Endothelial cell (in vitro differentiated cells): ENCODE results near the gene NLGN2. TPM values are rescaled to one million over a fixed set of nuclear protein-coding genes. Genes with fewer than 3 reads are reported as not detected.

Experiments used
- DNase-seq: peaks from one replicate; pipeline ENCODE4 v3.0.0; 2021; ENCODE audit warnings: low spot score
- H3K27ac Mint-ChIP-seq: one replicate; pipeline ENCODE4 v1.8.0; 2021; ENCODE audit warnings: mixed read lengths, inconsistent platforms; ENCODE audit not compliant: unreplicated experiment
- H3K27me3 Mint-ChIP-seq: one replicate; pipeline ENCODE4 v1.8.0; 2021; ENCODE audit warnings: mild to moderate bottlenecking, moderate library complexity, mixed read lengths, inconsistent platforms; ENCODE audit not compliant: unreplicated experiment
- H3K36me3 Mint-ChIP-seq: one replicate; pipeline ENCODE4 v1.8.0; 2021; ENCODE audit warnings: mild to moderate bottlenecking, low read depth, mixed read lengths, inconsistent platforms; ENCODE audit not compliant: unreplicated experiment
- H3K4me1 Mint-ChIP-seq: one replicate; pipeline ENCODE4 v1.8.0; 2021; ENCODE audit warnings: mild to moderate bottlenecking, mixed read lengths, inconsistent platforms; ENCODE audit not compliant: unreplicated experiment
- H3K4me3 Mint-ChIP-seq: one replicate; pipeline ENCODE4 v1.8.0; 2021; ENCODE audit warnings: mild to moderate bottlenecking, mixed read lengths, inconsistent platforms; ENCODE audit not compliant: unreplicated experiment
- H3K9me3 Mint-ChIP-seq: one replicate; pipeline ENCODE4 v1.8.0; 2021; ENCODE audit warnings: mixed read lengths, inconsistent platforms; ENCODE audit not compliant: unreplicated experiment
- total RNA-seq: library from RNA; stranded (reverse); fragmentation: NEBNext Ultra II Directional; extraction: Animal tissue kit (Norgen Biotek cat#: 25700); gene quantifications from one replicate; pipeline ENCODE4 v1.2.1, GENCODE V29; 2021; ENCODE audit not compliant: unreplicated experiment
- TF ChIP-seq, protein P1 (sequence below): fragments of 200-600 bp; sonication (generic); IDR thresholded peaks from one replicate; pipeline ENCODE4 v1.5.0; 2021; ENCODE audit warnings: antibody characterized with exemption; ENCODE audit not compliant: unreplicated experiment

NLGN2 gene
- total RNA-seq, 1 donor from 2014 or later = 54.8 TPM

DNA sequence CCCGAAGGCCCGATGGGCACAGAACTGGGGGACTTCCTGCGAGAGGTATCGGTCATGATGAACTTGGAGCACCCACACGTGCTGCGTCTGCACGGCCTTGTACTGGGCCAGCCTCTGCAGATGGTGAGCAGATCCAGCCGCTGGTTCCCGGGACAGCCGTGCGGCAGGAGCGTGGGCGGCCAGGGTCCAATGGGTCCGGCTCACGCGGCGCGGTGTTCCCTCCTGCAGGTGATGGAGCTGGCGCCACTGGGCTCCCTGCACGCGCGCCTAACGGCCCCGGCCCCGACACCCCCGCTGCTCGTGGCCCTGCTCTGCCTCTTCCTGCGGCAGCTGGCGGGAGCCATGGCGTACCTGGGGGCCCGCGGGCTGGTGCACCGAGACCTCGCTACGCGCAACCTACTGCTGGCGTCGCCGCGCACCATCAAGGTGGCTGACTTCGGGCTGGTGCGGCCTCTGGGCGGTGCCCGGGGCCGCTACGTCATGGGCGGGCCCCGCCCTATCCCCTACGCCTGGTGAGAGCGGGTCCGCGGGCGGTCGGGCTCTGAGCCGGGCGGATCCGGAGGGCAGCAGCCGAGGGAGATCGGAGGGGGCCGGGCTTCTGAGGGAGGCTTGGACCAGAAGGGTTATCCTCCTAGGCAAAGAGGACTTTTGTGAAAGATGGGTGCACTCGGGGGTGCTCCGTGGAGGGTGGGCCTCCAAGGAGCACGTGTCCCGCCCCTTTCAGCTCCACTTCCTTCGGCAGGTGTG is 23.7 kb upstream of the NLGN2 start:
- TF ChIP-seq, protein P1, sequence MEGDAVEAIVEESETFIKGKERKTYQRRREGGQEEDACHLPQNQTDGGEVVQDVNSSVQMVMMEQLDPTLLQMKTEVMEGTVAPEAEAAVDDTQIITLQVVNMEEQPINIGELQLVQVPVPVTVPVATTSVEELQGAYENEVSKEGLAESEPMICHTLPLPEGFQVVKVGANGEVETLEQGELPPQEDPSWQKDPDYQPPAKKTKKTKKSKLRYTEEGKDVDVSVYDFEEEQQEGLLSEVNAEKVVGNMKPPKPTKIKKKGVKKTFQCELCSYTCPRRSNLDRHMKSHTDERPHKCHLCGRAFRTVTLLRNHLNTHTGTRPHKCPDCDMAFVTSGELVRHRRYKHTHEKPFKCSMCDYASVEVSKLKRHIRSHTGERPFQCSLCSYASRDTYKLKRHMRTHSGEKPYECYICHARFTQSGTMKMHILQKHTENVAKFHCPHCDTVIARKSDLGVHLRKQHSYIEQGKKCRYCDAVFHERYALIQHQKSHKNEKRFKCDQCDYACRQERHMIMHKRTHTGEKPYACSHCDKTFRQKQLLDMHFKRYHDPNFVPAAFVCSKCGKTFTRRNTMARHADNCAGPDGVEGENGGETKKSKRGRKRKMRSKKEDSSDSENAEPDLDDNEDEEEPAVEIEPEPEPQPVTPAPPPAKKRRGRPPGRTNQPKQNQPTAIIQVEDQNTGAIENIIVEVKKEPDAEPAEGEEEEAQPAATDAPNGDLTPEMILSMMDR = no peak
- DNase-seq = peak; percentile 55
- Mint-ChIP-seq H3K9me3 (no peaks in the 10 kb centered on the region), H3K27me3 (peaks cover 28% of the 10 kb centered on the region), H3K27ac (no peak overlapping the region), H3K36me3 (peaks cover 10% of the 10 kb centered on the region), H3K4me1 (peaks cover 14% of the 10 kb centered on the region), H3K4me3 (no peak overlapping the region)

DNA sequence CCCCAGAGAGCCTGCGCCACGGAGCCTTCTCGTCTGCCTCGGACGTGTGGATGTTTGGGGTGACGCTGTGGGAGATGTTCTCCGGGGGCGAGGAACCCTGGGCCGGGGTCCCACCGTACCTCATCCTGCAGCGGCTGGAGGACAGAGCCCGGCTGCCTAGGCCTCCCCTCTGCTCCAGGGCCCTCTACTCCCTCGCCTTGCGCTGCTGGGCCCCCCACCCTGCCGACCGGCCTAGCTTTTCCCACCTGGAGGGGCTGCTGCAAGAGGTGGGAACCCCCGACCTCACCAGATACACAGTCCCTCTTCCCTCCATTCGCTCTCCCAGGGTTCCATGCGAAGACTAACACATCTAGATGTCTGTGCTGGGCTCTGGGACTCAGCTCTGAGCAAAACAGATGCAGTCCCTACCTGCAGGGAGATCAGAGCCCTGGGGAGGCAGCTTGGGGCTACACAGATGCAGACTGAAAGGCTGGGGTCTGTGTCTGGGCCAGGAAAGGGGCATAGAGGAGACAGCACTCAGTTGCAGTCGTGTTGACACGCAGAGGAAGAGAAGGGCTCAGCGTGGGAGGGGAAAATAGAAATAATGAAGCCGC is 23.1 kb upstream of the NLGN2 start:
- Mint-ChIP-seq H3K27me3 (peaks cover 27% of the 10 kb centered on the region), H3K27ac (no peak overlapping the region), H3K4me3 (no peak overlapping the region)

DNA sequence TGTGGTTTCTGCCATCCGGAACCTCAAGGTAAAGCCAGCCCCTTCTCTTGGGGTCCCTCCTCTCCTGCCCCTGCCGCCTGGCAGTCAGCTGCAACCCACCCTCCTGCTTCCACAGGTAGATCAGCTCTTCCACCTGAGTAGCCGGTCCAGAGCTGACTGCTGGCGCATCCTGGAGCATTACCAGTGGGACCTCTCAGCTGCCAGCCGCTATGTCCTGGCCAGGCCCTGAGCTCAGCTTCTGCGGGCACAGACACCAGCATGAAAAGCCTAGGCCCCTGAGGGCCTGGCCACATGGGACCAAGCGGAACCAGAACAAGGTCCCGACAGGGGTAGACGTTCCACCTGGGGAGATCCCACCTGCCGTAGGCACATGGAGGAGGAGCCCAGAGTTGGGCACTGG is 18.8 kb upstream of the NLGN2 start:
- peaks cover 16% of the 10 kb centered on the region for H3K36me3 Mint-ChIP-seq
- DNase-seq = no peak

More for the DNA sequence above, 23.1 kb upstream of the NLGN2 start:
- H3K36me3 Mint-ChIP-seq = peaks cover 11% of the 10 kb centered on the region
- peaks cover 17% of the 10 kb centered on the region for H3K4me1 Mint-ChIP-seq
- TF ChIP-seq, protein P1 = no peak
- no peaks in the 10 kb centered on the region for H3K9me3 Mint-ChIP-seq
- DNase-seq = no peak

DNA sequence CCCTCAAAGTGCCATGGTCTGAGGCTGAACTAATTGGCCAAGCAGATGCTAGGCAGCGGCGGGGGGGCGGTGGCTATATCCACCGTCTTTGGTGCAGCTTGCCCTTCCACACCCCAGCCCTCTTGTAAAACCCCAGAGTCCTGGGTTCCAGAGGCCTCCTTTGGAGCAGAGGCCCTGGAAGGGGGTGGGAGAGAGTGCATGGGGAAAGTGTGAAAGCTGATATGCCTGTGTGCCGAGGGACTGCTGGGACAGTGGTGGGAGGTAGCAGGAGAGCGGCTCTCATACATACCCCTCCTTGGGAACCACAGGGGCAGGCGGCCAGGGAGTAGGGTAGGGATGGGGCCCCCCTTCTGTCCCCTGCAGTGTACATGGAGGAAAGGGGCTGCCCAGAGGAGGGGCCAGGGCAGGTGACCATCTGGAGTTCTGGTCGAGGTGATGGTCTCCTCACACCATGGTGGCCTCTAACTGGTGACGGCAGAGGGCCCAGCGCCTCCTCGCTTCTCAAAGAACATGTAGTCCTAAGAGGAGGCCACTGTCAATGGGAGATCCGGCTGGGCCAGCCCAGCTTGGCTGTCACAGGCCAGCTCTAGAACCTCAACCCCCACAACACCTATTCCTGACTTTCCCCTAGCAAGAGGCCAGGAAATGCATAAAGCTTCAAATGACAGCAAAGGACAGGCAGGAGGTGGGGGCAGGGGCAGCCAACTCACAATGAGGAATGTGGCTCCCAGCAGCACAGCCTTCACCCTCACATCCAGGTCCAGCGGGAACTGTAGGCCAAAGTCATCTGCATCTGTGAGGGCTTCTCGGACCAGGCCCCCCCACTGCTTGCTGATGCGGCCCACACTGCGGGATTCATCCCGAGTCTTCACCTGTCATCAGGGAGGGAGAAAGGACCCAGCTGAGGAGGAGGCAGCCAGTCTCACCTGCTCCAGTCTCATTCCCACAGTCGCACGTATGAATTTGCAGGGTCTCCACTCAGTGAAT is 17.4 kb upstream of the NLGN2 start:
- H3K36me3 Mint-ChIP-seq = peaks cover 16% of the 10 kb centered on the region
- TF ChIP-seq, protein P1 = no peak
- H3K27ac Mint-ChIP-seq = no peak overlapping the region
- peak overlapping the region; percentile 81 for H3K4me3 Mint-ChIP-seq
- H3K9me3 Mint-ChIP-seq = no peaks in the 10 kb centered on the region
- H3K27me3 Mint-ChIP-seq = peaks cover 18% of the 10 kb centered on the region
- peaks cover 39% of the 10 kb centered on the region for H3K4me1 Mint-ChIP-seq
- no peak for DNase-seq

More for the DNA sequence above, 18.8 kb upstream of the NLGN2 start:
- H3K4me3 Mint-ChIP-seq = no peak overlapping the region
- no peak overlapping the region for H3K27ac Mint-ChIP-seq
- H3K9me3 Mint-ChIP-seq = no peaks in the 10 kb centered on the region
- peaks cover 18% of the 10 kb centered on the region for H3K27me3 Mint-ChIP-seq
- TF ChIP-seq, protein P1 = no peak
- peaks cover 37% of the 10 kb centered on the region for H3K4me1 Mint-ChIP-seq
